Epithelial cell of proximal tubule (primary cell): ENCODE results near the gene GALNT9. TPM values are rescaled to one million over a fixed set of nuclear protein-coding genes. Genes with fewer than 3 reads are reported as not detected.

Experiments
- DNase-seq: peaks from one replicate; pipeline ENCODE4 v3.0.0-alpha.2; 2011; ENCODE audit warnings: low read depth
- H3K4me3 ChIP-seq: 2 replicates; pipeline ENCODE4 v1.5.1; 2011; ENCODE audit warnings: low read depth, mild to moderate bottlenecking, low read length
- total RNA-seq: library from RNA; depleted of rRNA; stranded (reverse); fragments of >200 nt; gene quantifications from 2 replicates; pipeline ENCODE4 v1.2.3, GENCODE V29; 2015
- TF ChIP-seq, protein P1 (sequence below): conservative IDR thresholded peaks from 2 replicates; pipeline ENCODE4 v1.5.1; 2012; ENCODE audit warnings: low read depth, mild to moderate bottlenecking, low read length

The GALNT9 gene
- total RNA-seq, 1 donor from 2014 or later, result not detected

DNA sequence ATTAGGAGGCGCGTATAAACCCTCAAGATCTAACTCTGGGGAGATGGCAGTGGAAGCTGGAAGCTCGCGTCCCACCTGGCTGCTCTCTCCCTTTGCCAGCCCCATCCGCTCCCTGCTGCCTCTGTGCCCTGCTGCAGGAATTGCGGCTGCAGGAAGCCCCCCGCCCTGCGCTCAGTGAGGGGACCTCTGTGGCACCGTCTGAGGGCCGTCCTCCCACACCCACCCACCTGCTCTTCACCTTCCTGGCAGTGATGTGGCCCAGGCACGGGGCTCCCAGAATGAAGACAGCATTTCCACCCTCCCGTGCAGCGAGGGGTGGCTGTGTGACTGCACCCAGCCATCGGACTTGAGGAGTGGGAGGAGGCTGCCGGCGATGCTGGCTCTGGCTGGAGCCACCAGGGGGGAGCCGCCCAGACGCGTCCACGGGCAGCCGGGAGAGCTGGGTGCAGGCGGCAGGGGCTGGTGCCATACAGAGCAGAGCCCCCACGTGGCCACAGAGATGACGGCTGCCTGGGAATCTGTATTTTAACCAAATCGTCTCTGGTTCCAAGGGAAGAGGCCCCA, 28.3 kb upstream of the GALNT9 start:
- no peak for DNase-seq
- no peak overlapping the region for H3K4me3 ChIP-seq
- TF ChIP-seq, protein P1, sequence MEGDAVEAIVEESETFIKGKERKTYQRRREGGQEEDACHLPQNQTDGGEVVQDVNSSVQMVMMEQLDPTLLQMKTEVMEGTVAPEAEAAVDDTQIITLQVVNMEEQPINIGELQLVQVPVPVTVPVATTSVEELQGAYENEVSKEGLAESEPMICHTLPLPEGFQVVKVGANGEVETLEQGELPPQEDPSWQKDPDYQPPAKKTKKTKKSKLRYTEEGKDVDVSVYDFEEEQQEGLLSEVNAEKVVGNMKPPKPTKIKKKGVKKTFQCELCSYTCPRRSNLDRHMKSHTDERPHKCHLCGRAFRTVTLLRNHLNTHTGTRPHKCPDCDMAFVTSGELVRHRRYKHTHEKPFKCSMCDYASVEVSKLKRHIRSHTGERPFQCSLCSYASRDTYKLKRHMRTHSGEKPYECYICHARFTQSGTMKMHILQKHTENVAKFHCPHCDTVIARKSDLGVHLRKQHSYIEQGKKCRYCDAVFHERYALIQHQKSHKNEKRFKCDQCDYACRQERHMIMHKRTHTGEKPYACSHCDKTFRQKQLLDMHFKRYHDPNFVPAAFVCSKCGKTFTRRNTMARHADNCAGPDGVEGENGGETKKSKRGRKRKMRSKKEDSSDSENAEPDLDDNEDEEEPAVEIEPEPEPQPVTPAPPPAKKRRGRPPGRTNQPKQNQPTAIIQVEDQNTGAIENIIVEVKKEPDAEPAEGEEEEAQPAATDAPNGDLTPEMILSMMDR, result no peak

DNA sequence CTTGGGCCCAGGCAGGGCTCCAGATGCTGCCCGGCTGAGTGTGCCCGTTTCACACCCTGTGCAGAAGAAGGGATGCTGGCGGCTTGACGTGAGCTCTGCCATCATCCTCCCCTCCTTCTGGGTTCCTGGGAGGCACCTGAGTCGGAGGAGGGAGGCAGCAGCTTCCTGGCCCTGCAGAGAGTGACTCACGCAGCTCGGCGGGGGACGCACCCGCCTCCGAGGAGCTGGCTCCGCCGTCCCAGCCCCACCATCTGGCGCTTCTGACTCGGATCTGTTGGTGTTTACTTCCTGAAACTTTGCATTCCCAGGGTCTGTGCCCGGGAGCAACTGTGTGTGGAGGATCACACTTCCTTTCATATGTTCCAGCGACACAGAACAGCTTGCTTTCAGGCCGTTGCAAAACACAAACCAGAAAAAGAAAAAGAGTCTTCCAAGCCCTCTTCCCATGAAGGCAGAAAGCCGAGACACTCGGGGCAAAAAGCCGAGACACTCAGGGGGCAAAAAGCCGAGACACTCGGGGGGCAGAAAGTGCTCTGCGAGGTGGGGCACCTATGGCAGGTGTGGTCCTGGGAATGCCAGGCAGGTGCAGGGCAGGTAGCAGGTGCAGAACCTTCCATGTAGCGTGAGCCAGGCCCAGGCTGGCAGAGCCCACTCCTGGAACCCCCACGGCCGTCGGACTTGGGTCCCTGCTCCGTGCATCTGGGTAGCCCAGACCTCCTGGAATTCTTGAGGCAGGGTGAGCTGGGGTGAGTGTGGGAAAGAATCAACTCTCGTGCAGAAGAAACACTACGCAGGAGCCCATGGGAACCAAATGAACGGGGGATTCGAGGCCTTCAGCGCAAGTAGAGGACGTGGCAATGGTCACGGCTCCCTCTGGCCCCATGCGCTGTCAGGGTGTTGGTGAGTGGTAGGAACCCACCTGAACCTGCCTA, 27.6 kb upstream of the GALNT9 start:
- TF ChIP-seq, protein P1, result no peak
- peak; percentile 0 for DNase-seq
- H3K4me3 ChIP-seq, result no peak overlapping the region

DNA sequence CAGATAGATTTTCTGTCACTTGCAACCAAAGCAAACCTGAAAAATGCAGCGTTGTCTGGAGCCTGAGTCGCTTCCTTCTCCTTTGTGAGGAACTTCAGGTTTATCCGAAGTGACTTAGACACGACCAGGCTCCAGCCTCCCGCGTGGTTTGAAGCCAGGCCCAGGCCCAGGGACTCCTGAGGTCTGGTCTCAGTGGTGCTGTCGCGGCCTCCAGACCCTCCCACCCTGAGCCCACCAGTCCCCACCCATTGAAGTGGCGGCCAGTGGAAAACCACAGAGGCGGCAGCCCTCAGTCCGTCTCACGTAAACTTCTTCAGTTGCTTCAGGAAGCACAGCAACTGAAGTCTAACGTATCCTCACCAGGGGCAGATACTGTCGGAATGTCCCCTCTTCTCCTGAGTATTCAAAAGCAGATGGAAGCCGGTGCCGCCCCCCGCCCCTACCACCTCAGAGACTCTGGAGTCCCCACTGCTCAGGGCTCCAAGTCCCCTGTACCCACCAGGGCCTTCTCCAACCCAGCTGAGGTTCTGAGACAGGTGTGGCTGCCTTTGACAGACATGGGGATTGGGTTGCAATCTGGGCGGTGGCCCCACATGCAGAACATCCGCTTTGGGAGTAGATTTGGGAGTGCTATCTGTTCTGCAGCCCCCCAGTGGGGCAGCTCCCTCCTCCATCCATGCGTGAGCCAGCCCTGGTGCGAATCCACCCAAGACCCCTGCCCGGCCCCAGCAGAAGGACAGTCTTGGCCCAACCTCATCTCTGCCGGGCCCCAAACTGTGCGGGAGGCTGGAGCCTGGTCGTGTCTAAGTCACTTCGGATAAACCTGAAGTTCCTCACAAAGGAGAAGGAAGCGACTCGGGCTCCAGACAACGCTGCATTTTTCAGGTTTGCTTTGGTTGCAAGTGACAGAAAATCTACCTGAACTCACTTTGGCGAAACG, 26.6 kb upstream of the GALNT9 start:
- no peak overlapping the region for H3K4me3 ChIP-seq
- TF ChIP-seq, protein P1, result no peak
- DNase-seq, result no peak

DNA sequence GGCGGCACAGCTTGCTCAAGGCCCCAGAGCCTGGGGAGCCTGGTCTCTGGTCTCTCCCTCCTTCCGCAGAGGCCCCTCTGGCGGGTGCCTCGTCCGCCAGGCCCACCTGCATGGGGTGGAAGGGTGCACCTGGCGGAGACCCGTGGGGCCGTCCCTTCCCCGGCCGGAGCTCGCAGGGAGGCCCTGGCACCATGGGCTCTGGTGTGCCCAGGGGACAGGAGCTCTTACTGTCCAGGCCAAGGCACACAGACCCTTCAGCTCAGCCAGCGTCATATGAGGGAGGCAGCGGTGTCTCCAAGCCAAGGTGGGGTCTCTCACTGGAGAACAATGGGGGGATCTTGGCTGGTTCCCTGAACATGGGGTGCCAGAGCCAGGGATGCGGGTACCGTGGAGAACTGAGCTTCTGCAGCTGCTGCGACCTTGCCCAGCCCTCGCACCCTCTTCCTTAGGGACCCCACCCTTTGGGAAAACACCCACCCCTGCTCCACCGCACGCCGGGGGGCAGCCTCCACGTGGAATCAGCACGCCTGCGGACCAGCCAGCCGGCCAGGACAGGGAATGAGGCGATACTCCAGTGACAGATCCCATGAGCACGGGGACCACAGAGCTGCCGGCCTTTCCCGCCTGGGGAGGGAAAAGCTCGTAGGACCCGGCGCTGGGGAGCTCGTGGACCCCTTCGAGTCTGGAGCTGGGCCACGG, 25.7 kb upstream of the GALNT9 start:
- no peak overlapping the region for H3K4me3 ChIP-seq
- TF ChIP-seq, protein P1, result no peak
- no peak for DNase-seq

DNA sequence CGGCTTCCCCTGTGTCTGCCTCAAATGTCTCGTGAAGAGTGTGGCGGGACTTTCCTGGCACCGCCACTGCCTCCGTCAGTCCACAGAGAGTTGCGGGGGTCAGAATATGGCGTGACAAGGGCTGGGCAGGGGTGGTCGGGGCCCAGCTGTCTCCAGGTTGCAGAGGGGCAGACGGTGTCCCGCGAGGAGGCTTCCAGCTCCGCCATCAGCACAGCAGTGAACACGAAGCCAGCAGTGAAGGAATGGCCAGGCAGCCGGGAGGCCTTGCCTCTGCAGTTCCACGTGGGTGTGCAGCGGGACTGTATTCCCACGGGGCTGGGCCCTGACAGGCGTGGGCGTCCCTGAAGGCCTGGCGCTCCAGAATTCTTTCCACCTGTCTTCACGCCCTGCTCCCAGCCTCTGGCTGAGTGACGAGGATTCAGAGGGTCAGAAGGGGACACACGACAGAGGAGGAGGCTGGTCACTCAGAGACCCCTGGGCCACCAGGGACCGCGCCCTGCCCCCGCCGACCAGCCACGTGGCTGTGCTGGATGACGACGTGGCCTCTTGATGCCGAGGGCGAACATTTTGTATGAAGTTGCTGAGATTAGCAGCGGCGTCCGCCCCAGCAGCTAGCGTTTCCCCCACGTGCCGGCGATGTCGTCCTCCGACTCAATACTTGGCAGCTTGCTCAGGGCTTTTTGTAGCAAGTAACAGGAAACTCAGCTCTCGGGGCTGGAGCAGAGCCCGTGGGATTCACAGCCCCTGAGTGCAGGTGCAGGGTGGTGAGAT, 25.0 kb upstream of the GALNT9 start:
- no peak for DNase-seq
- no peak overlapping the region for H3K4me3 ChIP-seq
- TF ChIP-seq, protein P1, result no peak
